GM12875 (cell line): ENCODE results near the gene ECHS1.

Source experiments
- H3K4me3 ChIP-seq: one replicate; pipeline ENCODE4 v1.5.1; 2011; ENCODE audit warnings: low read depth, low read length, control low read depth
- CTCF ChIP-seq: IDR thresholded peaks from 2 replicates; pipeline ENCODE4 v1.5.1; 2011; ENCODE audit warnings: low read depth, mild to moderate bottlenecking, control low read depth, inconsistent platforms, low read length, moderate library complexity, borderline replicate concordance; ENCODE audit not compliant: insufficient read depth

ECHS1 gene

DNA sequence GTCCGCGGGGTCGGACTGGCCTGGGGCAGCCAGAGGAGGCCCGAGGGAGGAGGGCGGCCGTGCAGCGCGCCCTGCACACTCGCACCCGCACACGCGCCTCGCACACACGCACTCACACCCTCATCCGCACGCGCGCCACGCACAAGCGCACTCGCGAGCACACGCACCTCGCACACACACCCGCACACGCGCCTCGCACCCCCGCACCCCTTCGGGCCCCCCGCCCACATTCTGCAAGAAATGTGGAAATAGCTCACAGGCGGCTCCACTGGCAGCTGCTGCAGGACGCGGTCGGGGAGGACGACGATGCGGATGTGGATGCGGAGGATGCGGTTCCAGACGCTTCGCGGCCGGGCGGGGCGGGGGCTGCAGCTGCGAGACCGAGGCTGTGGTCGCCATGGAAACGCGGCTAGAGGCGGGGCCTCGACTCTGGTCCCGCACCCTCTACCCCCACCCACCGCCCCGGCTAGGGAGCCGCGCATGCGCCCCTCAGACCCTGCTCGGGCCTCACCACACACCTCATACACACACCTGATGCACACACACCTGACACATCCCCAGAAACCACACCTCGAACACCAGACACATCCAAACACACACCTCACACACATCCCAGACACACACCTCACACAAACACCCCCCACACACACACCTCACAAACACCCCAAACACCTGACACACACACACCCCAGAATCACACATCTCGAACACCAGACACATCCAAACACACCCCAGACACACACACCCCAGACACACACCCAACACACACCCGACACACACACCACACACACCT is 36.4 kb downstream of the ECHS1 start, which contains the start of gene CALY:
TSS of gene CALY (minus strand) at position 320 of the 793 bp plus-strand sequence. CDS start 7,907 bp downstream, outside the sequence.
- no peak within 1 kb of the TSS for H3K4me3 ChIP-seq
- TF ChIP-seq CTCF = no peak

DNA sequence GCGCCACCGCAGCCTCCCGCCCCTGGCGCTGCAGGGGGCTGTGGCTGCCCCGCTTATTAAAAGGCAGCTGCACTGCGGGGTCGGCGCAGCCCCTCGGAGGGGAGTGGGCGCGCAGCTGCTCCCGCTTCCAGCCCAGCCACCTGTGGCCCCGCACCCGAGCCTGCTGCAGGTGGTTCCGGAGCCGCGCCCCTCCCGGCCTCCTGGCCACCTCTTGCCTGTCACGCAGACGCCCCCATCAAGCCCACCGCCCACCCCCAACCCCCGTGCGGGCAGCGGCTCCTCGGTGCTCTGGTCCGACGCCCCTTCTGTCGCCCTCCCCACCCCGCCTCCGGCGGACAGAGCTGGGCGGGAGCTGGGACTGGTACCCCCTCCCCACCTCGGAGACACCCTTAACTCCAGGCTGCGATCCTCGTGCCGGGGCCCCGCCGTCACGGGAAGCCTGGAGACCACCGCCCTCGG is 37.0 kb downstream of the ECHS1 start:
- no peak overlapping the region for H3K4me3 ChIP-seq
- no peak for TF ChIP-seq CTCF

- no peak overlapping the region for H3K4me3 ChIP-seq
These were observed 37.7 kb downstream of the ECHS1 start for GRCh38 chr10:133335246-133336117.

GRCh38 chr10:133334503-133335245 is 38.5 kb downstream of the ECHS1 start:
- no peak for TF ChIP-seq CTCF
- H3K4me3 ChIP-seq = no peak overlapping the region

More at GRCh38 chr10:133335246-133336117, 37.7 kb downstream of the ECHS1 start:
- no peak for TF ChIP-seq CTCF

DNA sequence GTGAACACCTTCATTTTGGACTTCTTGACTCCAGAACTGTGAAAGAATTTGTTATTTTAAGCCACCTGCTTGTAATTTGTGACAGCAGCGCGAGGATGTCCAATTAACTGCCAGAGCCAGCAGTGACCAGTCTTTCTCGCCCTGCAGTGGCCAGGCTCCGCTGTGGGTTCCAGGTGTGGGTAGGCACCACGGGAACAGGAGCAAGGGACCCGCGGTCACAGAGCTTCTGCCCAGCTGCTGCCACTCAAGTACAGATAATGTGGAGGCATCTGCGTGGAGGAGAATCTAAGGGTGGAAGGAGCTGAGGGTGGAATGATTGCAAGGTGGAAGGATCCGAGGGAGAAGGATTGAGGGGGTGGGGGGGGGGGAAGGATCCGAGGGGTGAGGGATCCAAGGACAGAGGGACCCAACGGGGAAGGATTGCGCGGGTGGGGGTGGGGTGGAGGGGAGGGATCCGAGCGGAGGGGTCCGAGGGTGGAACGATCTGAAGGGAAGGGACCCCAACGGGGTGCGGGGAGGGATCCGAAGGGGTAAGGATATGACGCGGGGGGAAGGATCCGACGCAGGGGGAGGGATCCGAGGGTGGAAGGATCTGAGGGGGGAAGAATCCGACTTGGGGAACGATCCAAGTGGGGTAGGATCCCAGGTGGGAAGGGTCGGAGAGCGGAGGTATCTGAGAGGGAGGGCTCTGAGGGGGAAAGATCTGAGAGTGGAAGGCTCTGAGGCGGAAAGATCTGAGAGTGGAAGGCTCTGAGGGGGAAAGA is 40.0 kb downstream of the ECHS1 start:
- no peak for TF ChIP-seq CTCF
- H3K4me3 ChIP-seq = no peak overlapping the region
